Uterine smooth muscle cell (primary cell): ENCODE measurements around the gene NRN1. TPM values are rescaled to one million over a fixed set of nuclear protein-coding genes. Genes with fewer than 3 reads are reported as not detected.

Source experiments
- total RNA-seq: library from RNA; depleted of rRNA; stranded (reverse); fragments of >200 nt; gene quantifications from 2 replicates; pipeline ENCODE4 v1.2.3, GENCODE V29; 2014

Gene NRN1, protein sequence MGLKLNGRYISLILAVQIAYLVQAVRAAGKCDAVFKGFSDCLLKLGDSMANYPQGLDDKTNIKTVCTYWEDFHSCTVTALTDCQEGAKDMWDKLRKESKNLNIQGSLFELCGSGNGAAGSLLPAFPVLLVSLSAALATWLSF
- total RNA-seq, result 0.11 and 0.12 TPM in 2 replicates

DNA sequence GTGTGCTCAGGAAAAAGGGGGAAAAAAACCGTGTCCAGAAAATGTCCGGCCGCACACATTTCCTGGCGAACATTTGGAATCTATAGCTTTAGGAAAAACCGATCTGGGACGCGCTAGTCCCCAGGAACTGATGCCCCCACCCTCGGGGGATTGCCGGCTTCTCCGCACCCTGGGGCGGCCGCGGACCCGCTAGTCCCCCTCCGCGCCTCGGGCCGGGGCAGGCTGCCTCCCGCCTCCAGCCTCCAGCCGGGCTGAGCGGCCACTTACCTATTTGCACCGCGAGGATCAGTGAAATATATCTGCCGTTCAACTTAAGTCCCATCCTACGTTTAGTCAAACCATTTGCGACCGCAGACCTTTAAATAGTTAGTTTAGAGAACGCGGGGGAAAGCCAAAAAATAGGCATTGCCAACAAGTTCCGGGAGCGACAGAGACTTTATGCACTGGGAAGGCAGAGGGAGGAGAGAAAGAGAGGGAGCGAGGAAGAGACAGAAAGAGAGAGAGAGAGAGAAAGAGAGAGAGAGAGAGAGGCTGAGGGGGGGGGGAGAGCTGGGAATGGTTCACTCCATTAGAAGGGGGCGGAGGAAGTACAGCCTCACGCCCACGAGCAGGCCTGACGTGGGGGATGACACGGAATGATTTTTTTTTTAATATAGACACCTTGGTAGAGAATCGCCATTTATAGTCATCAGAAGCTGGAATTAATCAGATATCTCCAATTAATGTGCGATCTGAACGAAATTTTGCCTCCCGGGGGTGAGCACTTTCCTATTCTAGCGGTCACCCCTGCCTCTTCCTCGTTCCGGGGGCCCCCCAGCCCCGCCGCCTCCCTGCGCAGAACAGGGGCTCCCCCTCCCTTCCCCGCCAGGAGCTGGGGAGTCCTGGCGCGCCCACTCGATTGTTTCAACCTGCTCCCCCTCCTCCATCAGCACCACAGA is at the start of gene NRN1:
NRN1 (minus strand) TSS at position 498 of the 938 bp plus-strand sequence; CDS start at position 322, 176 bp downstream.

